H1 (cell line): ENCODE measurements around the gene WIPF3. TPM values are rescaled to one million over a fixed set of nuclear protein-coding genes. Genes with fewer than 3 reads are reported as not detected.

Experiments used
- CTCF ChIA-PET: fragments of 300-600 bp; sonication (Branson Sonifier 250); formaldehyde crosslinking; loops from one replicate; lab custom pipeline; 2021; ENCODE audit not compliant: partially characterized antibody; lab: Charles Lee
- POLR2A ChIA-PET: fragments of 300-600 bp; sonication (Branson Sonifier 250); formaldehyde crosslinking; loops from one replicate; lab custom pipeline; 2021; ENCODE audit warnings: inconsistent platforms; ENCODE audit not compliant: partially characterized antibody; lab: Charles Lee
- DNase-seq, 2 experiments: peaks; one replicate each; pipeline versions ENCODE4 v3.0.0 to v3.0.0-alpha.2; 2010 to 2022; ENCODE audit warnings: low spot score in 2 of 2, low read depth in 1 of 2, mixed read lengths in 1 of 2
- FAIRE-seq: peaks from 2 replicates; lab custom pipeline; 2011; peaks lifted over from hg19 to GRCh38; lab: Jason Lieb, UNC
- H2AFZ ChIP-seq: 2 replicates; pipeline ENCODE4 v1.8.1; 2012; ENCODE audit warnings: low read length, inconsistent platforms
- H2AK5ac ChIP-seq: 2 replicates; pipeline ENCODE4 v1.6.1; 2013; ENCODE audit warnings: low read depth, low read length
- H2BK120ac ChIP-seq: replicated peaks from 2 replicates; pipeline ENCODE3; 2013; ENCODE audit warnings: low read depth, low read length, inconsistent platforms
- H2BK12ac ChIP-seq: 2 replicates; pipeline ENCODE4 v1.6.1; 2013; ENCODE audit warnings: low read depth, low read length
- H2BK15ac ChIP-seq: 2 replicates; pipeline ENCODE4 v1.6.1; 2013; ENCODE audit warnings: low read length
- H2BK20ac ChIP-seq: 2 replicates; pipeline ENCODE4 v1.6.1; 2013; ENCODE audit warnings: low read length
- H2BK5ac ChIP-seq: 2 replicates; pipeline ENCODE4 v1.6.1; 2013; ENCODE audit warnings: low read depth, low read length
- H3K14ac ChIP-seq: 2 replicates; pipeline ENCODE4 v1.6.1; 2013; ENCODE audit warnings: inconsistent platforms; ENCODE audit not compliant: insufficient read length
- H3K18ac ChIP-seq: 2 replicates; pipeline ENCODE4 v1.6.1; 2013; ENCODE audit warnings: low read length; ENCODE audit errors: extremely low read depth
- H3K23ac ChIP-seq: 2 replicates; pipeline ENCODE4 v1.6.1; 2013; ENCODE audit warnings: inconsistent platforms; ENCODE audit not compliant: insufficient read length
- H3K23me2 ChIP-seq: 2 replicates; pipeline ENCODE4 v1.6.1; 2013; ENCODE audit warnings: low read depth, low read length
- H3K27ac ChIP-seq: 2 replicates; pipeline ENCODE4 v1.6.1; 2011; ENCODE audit warnings: low read depth, low read length, inconsistent platforms
- H3K27me3 ChIP-seq, 4 experiments: replicated peaks in 1 of 4; 1 replicate in 1 of 4; 2 replicates in 3 of 4; pipeline versions ENCODE4 v1.6.1 to v1.8.1; 2011 to 2013; ENCODE audit warnings: low read length in 3 of 4, mild to moderate bottlenecking in 3 of 4, inconsistent platforms in 2 of 4, mixed read lengths in 2 of 4, moderate library complexity in 1 of 4; ENCODE audit not compliant: control insufficient read depth in 3 of 4, insufficient read depth in 3 of 4; ENCODE audit errors: extremely low read depth in 1 of 4
- H3K36me3 ChIP-seq, 4 experiments: 2 replicates each; pipeline versions ENCODE4 v1.6.1 to v1.8.1; 2011 to 2013; ENCODE audit warnings: mild to moderate bottlenecking in 4 of 4, low read length in 3 of 4, moderate library complexity in 2 of 4, control low read depth in 1 of 4, inconsistent platforms in 1 of 4; ENCODE audit not compliant: insufficient read depth in 4 of 4, control insufficient read depth in 2 of 4
- H3K4ac ChIP-seq: replicated peaks from 2 replicates; pipeline ENCODE3; 2013; ENCODE audit warnings: low read length, low read depth, mixed read lengths, inconsistent platforms; ENCODE audit not compliant: insufficient read length
- H3K4me1 ChIP-seq, 4 experiments: replicated peaks in 1 of 4; 1 replicate in 1 of 4; 2 replicates in 3 of 4; pipeline versions ENCODE4 v1.6.1 to v1.8.1; 2011 to 2013; ENCODE audit warnings: low read length in 3 of 4, inconsistent platforms in 2 of 4, mixed read lengths in 1 of 4; ENCODE audit not compliant: insufficient read depth in 4 of 4, control insufficient read depth in 3 of 4
- H3K4me2 ChIP-seq, 2 experiments: 2 replicates each; pipeline versions ENCODE4 v1.6.1 to v1.8.1; 2011 to 2013; ENCODE audit warnings: low read depth in 2 of 2, low read length in 2 of 2, control low read depth in 1 of 2, inconsistent platforms in 1 of 2, mild to moderate bottlenecking in 1 of 2; ENCODE audit not compliant: insufficient read depth in 1 of 2
- H3K4me3 ChIP-seq, 4 experiments: fragments of 200-600, 300-600 bp in 1 of 4; sonication (generic), shearing (Covaris generic), sonication (Bioruptor Twin) in 1 of 4; 2 replicates each; pipeline versions ENCODE4 v1.5.1 to v1.8.1; 2011 to 2016; ENCODE audit warnings: low read length in 4 of 4, low read depth in 3 of 4, control low read depth in 2 of 4, inconsistent platforms in 2 of 4, mild to moderate bottlenecking in 2 of 4, mixed read lengths in 1 of 4, moderate library complexity in 1 of 4; ENCODE audit not compliant: insufficient read depth in 2 of 4; ENCODE audit errors: extremely low read depth in 1 of 4
- H3K56ac ChIP-seq: replicated peaks from 2 replicates; pipeline ENCODE3; 2013; ENCODE audit warnings: low read depth, mild to moderate bottlenecking, mixed read lengths, low read length, inconsistent platforms; ENCODE audit not compliant: insufficient read length
- H3K79me1 ChIP-seq: 2 replicates; pipeline ENCODE4 v1.6.1; 2013; ENCODE audit warnings: low read depth, low read length, control low read depth
- H3K79me2 ChIP-seq, 2 experiments: 2 replicates each; pipeline versions ENCODE4 v1.6.1 to v1.8.1; 2012 to 2013; ENCODE audit warnings: low read length in 2 of 2, mild to moderate bottlenecking in 2 of 2, inconsistent platforms in 1 of 2; ENCODE audit not compliant: insufficient read depth in 2 of 2, control insufficient read depth in 1 of 2
- H3K9ac ChIP-seq, 4 experiments: replicated peaks in 1 of 4; 1 replicate in 1 of 4; 2 replicates in 3 of 4; pipeline versions ENCODE4 v1.6.1 to v1.8.1; 2011 to 2013; ENCODE audit warnings: low read depth in 3 of 4, low read length in 3 of 4, control low read depth in 2 of 4, mild to moderate bottlenecking in 2 of 4, moderate library complexity in 2 of 4, inconsistent platforms in 1 of 4; ENCODE audit errors: extremely low read depth in 1 of 4
- H3K9me3 ChIP-seq, 2 experiments: 2 replicates each; pipeline versions ENCODE4 v1.6.1 to v1.8.1; 2012 to 2013; ENCODE audit warnings: mild to moderate bottlenecking in 2 of 2, moderate library complexity in 2 of 2, control low read depth in 1 of 2, inconsistent platforms in 1 of 2, low read depth in 1 of 2, low read length in 1 of 2, mixed read lengths in 1 of 2; ENCODE audit not compliant: insufficient read depth in 2 of 2
- H4K20me1 ChIP-seq, 2 experiments: replicated peaks in 1 of 2; 2 replicates each; pipeline versions ENCODE3 to v1.8.1; 2011 to 2013; ENCODE audit warnings: inconsistent platforms in 2 of 2, low read length in 2 of 2, mild to moderate bottlenecking in 1 of 2; ENCODE audit not compliant: insufficient read depth in 2 of 2, control insufficient read depth in 1 of 2
- H4K5ac ChIP-seq: 2 replicates; pipeline ENCODE4 v1.6.1; 2013; ENCODE audit warnings: low read length, low read depth, mixed read lengths, inconsistent platforms; ENCODE audit not compliant: insufficient read length
- H4K8ac ChIP-seq: 2 replicates; pipeline ENCODE4 v1.8.0; 2013; ENCODE audit warnings: mild to moderate bottlenecking, moderate library complexity, low read length, inconsistent platforms; ENCODE audit not compliant: insufficient read depth; ENCODE audit errors: extremely low read depth
- H4K91ac ChIP-seq: replicated peaks from 2 replicates; pipeline ENCODE3; 2013; ENCODE audit warnings: low read length, mixed read lengths, inconsistent platforms; ENCODE audit not compliant: insufficient read length
- ASH2L ChIP-seq: fragments of 200-600, 300-600 bp; sonication (generic); IDR thresholded peaks from one replicate; pipeline ENCODE4 v1.7.1; 2017; ENCODE audit warnings: low read length
- BCL11A ChIP-seq, 2 experiments: IDR thresholded peaks; one replicate each; pipeline ENCODE4 v1.6.1; 2011; ENCODE audit warnings: low read depth in 2 of 2, low read length in 2 of 2, mild to moderate bottlenecking in 2 of 2
- CHD2 ChIP-seq: IDR thresholded peaks from 2 replicates; pipeline ENCODE4 v1.6.1; 2012; ENCODE audit warnings: low read length, improper control_type of control experiment
- CTBP2 ChIP-seq: IDR thresholded peaks from 2 replicates; pipeline ENCODE4 v1.7.0; 2011; ENCODE audit warnings: borderline replicate concordance, mild to moderate bottlenecking, moderate library complexity, mixed read lengths, low read length; ENCODE audit not compliant: insufficient read depth, insufficient read length
- EP300 ChIP-seq, 2 experiments: IDR thresholded peaks; 1 replicate in 1 of 2; 2 replicates in 1 of 2; pipeline ENCODE4 v1.6.1; 2011 to 2012; ENCODE audit warnings: low read depth in 2 of 2, low read length in 2 of 2, mild to moderate bottlenecking in 2 of 2, borderline replicate concordance in 1 of 2, inconsistent platforms in 1 of 2, moderate library complexity in 1 of 2
- GABPA ChIP-seq: IDR thresholded peaks from 2 replicates; pipeline ENCODE4 v1.6.1; 2011; ENCODE audit warnings: mild to moderate bottlenecking, low read length, moderate library complexity, borderline replicate concordance; ENCODE audit not compliant: insufficient read depth
- JUN ChIP-seq: IDR thresholded peaks from 2 replicates; pipeline ENCODE4 v1.6.1; 2011; ENCODE audit warnings: low read depth, mild to moderate bottlenecking, improper control_type of control experiment, low read length
- JUND ChIP-seq: IDR thresholded peaks from 2 replicates; pipeline ENCODE4 v1.6.1; 2011; ENCODE audit warnings: mild to moderate bottlenecking, improper control_type of control experiment, low read length
- KDM1A ChIP-seq: fragments of 200-600, 300-600 bp; sonication (generic); IDR thresholded peaks from 2 replicates; pipeline ENCODE4 v1.7.1; 2016; ENCODE audit warnings: mild to moderate bottlenecking, low read length, borderline replicate concordance
- MAFK ChIP-seq: IDR thresholded peaks from 2 replicates; pipeline ENCODE4 v1.6.1; 2012; ENCODE audit warnings: low read depth, mild to moderate bottlenecking, improper control_type of control experiment, low read length
- POU5F1 ChIP-seq: IDR thresholded peaks from 2 replicates; pipeline ENCODE4 v1.6.1; 2011; ENCODE audit warnings: low read depth, mild to moderate bottlenecking, low read length, moderate library complexity
- SP2 ChIP-seq: IDR thresholded peaks from 2 replicates; pipeline ENCODE4 v1.6.1; 2012; ENCODE audit warnings: mild to moderate bottlenecking, low read length, inconsistent platforms
- SUZ12 ChIP-seq: fragments of 200-600 bp; sonication (generic); IDR thresholded peaks from 2 replicates; pipeline ENCODE4 v1.6.1; 2012; ENCODE audit warnings: mild to moderate bottlenecking, inconsistent platforms, low read length, moderate library complexity, mixed read lengths
- WGBS, 2 experiments: shearing (Covaris generic) in 1 of 2; methylation state at CpG; one replicate each; pipeline versions ENCODE4 v1.1.6 to v1.1.7; 2013 to 2015; ENCODE audit warnings: low lambda C conversion rate in 2 of 2, mixed read lengths in 2 of 2, inconsistent platforms in 1 of 2, low coverage in 1 of 2, missing lambda C conversion rate in 1 of 2; ENCODE audit not compliant: insufficient replicate concordance in 2 of 2, insufficient coverage in 1 of 2, insufficient read length in 1 of 2; ENCODE audit errors: extremely low coverage in 1 of 2, missing lambda C conversion rate in 1 of 2; 5-methylcytosine and 5-hydroxymethylcytosine counted together
- polyA plus RNA-seq, 7 experiments: library from polyadenylated mRNA; depleted of rRNA in 3 of 7; stranded (reverse) in 5 of 7; unstranded in 2 of 7; fragments of >200 nt in 5 of 7; fragments of 200-250 nt in 2 of 7; gene quantifications; 1 replicate in 5 of 7; 2 replicates in 1 of 7; 4 replicates in 1 of 7; pipeline versions ENCODE4 v1.2.1 to v1.2.3, GENCODE V29; 2011 to 2013; ENCODE audit warnings: missing spikeins in 2 of 7, mixed read lengths in 2 of 7
- total RNA-seq: library from RNA; stranded (reverse); fragmentation: NEBNext Ultra II Directional; extraction: Animal tissue kit (Norgen Biotek cat#: 25700); gene quantifications from 2 replicates; pipeline ENCODE4 v1.2.1, GENCODE V29; 2021

The WIPF3 gene
- total and polyA plus RNA-seq, 2 of the 8 experiments (the other 6 are each of a cell fraction or from before 2014, with no cell fraction given) = 5.0 to 12.1 TPM

DNA sequence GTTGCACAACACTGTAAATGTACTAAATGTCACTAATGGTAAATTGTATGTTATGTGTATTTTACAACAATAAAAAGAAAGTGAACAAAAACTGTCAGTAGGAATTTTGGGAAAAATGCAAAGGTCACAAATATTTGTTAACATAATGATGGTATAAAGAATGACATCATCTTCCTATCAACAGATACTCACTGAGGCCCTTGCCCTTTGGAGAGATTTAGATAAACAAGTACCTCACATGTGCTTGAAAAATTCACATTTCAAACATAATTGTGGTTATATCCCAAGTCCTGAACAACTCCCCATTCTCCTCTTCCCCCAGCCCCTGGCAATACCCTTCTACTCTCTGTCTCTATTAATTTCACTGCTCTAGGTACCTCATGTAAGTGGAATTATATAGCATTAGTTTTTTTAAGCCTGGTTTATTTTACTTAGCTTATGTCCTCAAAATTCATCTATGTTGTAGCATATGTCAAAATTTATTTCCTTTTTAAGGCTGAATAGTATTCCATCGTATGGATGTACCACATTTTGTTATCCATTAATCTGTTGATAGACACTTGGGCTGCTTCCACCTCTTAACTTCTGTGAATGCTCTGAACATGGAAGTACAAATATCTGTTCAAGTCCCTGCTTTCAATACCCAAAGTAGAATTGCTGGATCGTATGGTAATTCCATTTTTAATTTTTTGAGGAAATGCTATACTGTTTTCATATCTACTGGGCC is 90.5 kb downstream of the WIPF3 start:
- H3K4ac ChIP-seq = no peak overlapping the region
- H4K20me1 ChIP-seq = peaks cover 0 to 3% of the 10 kb centered on the region in 2 experiments
- H3K79me2 ChIP-seq = no peaks in the 10 kb centered on the region
- CTCF ChIA-PET = interaction anchor here (1.0 to 1.6 kb wide), 3 partner anchors 11 to 24 kb away, joined by 3 to 4 read pairs (median 3); no protein-coding TSS in a partner anchor
- H3K9ac ChIP-seq = no peak overlapping the region
- 73% methylated on average over 2 of the region's 2 CpGs; no CpG with 5 or more reads in 1 of the 2 experiments for WGBS, 2 experiments
- H3K79me1 ChIP-seq = no peaks in the 10 kb centered on the region
- H3K27ac ChIP-seq = no peak overlapping the region
- H3K18ac ChIP-seq = no peak overlapping the region
- no peak overlapping the region for H2BK15ac ChIP-seq
- no peak overlapping the region for H3K4me2 ChIP-seq
- H2BK20ac ChIP-seq = no peak overlapping the region
- no peak overlapping the region for H3K14ac ChIP-seq
- peaks cover 3% of the 10 kb centered on the region; the same call in 1 of the 2 replicates for H3K23me2 ChIP-seq
- POLR2A ChIA-PET = no interaction called here
- H3K27me3 ChIP-seq = no peaks in the 10 kb centered on the region
- H3K23ac ChIP-seq = no peak overlapping the region
- H4K5ac ChIP-seq = no peak overlapping the region
- no peak overlapping the region for H2BK5ac ChIP-seq
- no peaks in the 10 kb centered on the region for H3K4me1 ChIP-seq
- H3K36me3 ChIP-seq = peaks cover 0 to 11% (median 3%) of the 10 kb centered on the region in 4 experiments; a peak in 5 of 8 replicates
- no peak overlapping the region for H3K4me3 ChIP-seq
- no peak overlapping the region for H2BK120ac ChIP-seq
- no peak for FAIRE-seq
- H3K9me3 ChIP-seq = peaks cover 0 to 2% of the 10 kb centered on the region in 2 experiments; a peak in 1 of 4 replicates
- no peak overlapping the region for H3K56ac ChIP-seq
- no peak overlapping the region for H2BK12ac ChIP-seq
- H4K91ac ChIP-seq = no peak overlapping the region
- DNase-seq = no peak
- H2AFZ ChIP-seq = no peak overlapping the region
- no peak overlapping the region for H2AK5ac ChIP-seq
- no peak overlapping the region for H4K8ac ChIP-seq
- TF ChIP-seq CTBP2 (no peak), ASH2L (no peak), JUN (no peak), SUZ12 (no peak), SP2 (no peak), EP300 (IDR thresholded peaks at IDR 0.05; ENCODE audit: borderline replicate concordance in 1 of 2, low read depth in 2 of 2, low read length in 2 of 2) (no peak), GABPA (no peak), BCL11A (IDR thresholded peaks at IDR 0.05; ENCODE audit: low read depth in 2 of 2, low read length in 2 of 2) (no peak), KDM1A (no peak; the same call in 1 of the 2 replicates), JUND (no peak), POU5F1 (no peak), CHD2 (no peak), MAFK (no peak)
